ENCODE results near the gene ZIC3.

DNA sequence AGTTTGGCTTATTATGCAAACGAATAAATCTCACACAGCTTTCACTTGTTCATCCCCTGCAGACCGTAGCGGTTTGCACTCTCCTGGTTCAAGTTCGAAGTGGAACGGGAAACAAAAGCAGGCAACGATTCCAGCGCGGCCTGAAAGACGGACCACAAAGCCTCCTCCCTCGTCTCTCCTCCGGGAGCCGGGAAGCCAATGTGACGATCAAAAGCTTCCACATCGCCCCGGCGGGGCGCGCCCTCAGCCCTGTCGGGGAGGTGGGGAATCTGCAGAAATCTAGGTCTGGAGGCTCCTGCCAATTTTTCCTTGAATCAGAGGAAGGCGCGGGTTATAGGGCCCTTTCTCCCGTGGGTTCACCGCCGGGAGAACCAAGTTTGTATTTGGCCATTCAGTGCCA lies 16.9 kb upstream of the ZIC3 start:
- TF ChIP-seq, protein P1, sequence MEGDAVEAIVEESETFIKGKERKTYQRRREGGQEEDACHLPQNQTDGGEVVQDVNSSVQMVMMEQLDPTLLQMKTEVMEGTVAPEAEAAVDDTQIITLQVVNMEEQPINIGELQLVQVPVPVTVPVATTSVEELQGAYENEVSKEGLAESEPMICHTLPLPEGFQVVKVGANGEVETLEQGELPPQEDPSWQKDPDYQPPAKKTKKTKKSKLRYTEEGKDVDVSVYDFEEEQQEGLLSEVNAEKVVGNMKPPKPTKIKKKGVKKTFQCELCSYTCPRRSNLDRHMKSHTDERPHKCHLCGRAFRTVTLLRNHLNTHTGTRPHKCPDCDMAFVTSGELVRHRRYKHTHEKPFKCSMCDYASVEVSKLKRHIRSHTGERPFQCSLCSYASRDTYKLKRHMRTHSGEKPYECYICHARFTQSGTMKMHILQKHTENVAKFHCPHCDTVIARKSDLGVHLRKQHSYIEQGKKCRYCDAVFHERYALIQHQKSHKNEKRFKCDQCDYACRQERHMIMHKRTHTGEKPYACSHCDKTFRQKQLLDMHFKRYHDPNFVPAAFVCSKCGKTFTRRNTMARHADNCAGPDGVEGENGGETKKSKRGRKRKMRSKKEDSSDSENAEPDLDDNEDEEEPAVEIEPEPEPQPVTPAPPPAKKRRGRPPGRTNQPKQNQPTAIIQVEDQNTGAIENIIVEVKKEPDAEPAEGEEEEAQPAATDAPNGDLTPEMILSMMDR (conservative IDR thresholded peaks at IDR 0.05 in 1 of 2, IDR thresholded peaks at IDR 0.05 in 1 of 2; ENCODE audit: extremely low read depth in 1 of 2, insufficient read depth in 1 of 2, low read depth in 1 of 2, low read length in 2 of 2): no peak
- TF ChIP-seq EZH2 (IDR thresholded peaks at IDR 0.05; ENCODE audit: borderline replicate concordance, low read length): no peak
